Heart left ventricle (tissue), 13 donors: Measurements from ENCODE around the gene SHC3.

Experiments used
- CTCF ChIP-seq, 12 donors: fragments of 200-600 bp; sonication (generic) in 4 of 12; IDR thresholded peaks; one replicate each; pipeline versions ENCODE4 v1.5.0 to v1.8.0; 2018 to 2022; ENCODE audit warnings: antibody characterized with exemption in 12 of 12, mild to moderate bottlenecking in 5 of 12
- POLR2A ChIP-seq, 2 donors: fragments of 450-650 bp; IDR thresholded peaks; one replicate each; pipeline ENCODE4 v1.6.1; 2017; ENCODE audit warnings: antibody characterized with exemption in 2 of 2, mild to moderate bottlenecking in 2 of 2, moderate library complexity in 2 of 2
- donor health status: ischemic (EF 13 %, LVEDD 7.1; RV severe dilation, severe dysfunction).
- donor health status: DM: no; HTN: yes; CAD: no.
- donor health status: DM: no; HTN: no; CAD: no.
- donor health status: ischemic (EF 25% LVEDD 6.9; RV normal size, moderate dysfunction).
- donor health status: ischemic (EF 25% LVEDD 5.7; RV mildly dilated, moderate dysfunction).
- donor health status: ischemic (EF 35%, LVEDD 5.7; RV mildly dilated, moderate dysfunction).
- donor health status: nonischemic (EF 11% LVEDD 7.7; RV severe dilation, severe dysfunction).
- donor health status: DM: yes; HTN: yes; CAD: no.
- donor health status: PGD.
- donor health status: ischemic (EF 29% LVEDD 5.4; RV normal size, mild dysfunction).
- donor health status: nonischemic (EF 23%, LVEDD 6.1; RV moderate dilation, normal function).

- TF ChIP-seq CTCF (IDR thresholded peaks at IDR 0.05): no peak
- TF ChIP-seq POLR2A (IDR thresholded peaks at IDR 0.05): no peak
Observed at GRCh38 chr9:89114741-89115140, 63.9 kb downstream of the SHC3 start.
